ENCODE results near the gene SEPTIN2. TPM values are rescaled to one million over a fixed set of nuclear protein-coding genes. Genes with fewer than 3 reads are reported as not detected.
A peak's percentile ranks its signal among the peaks of the same experiment; 100 is the strongest.
"Not testable (repeated sequence)": the region's sequence is repeated elsewhere in the genome, so short reads cannot be mapped to it uniquely, and the experiment has no call there.

SEPTIN2 gene
- total and polyA plus RNA-seq, 5 experiments from 2014 or later = 143 to 309 (median 182) TPM

DNA sequence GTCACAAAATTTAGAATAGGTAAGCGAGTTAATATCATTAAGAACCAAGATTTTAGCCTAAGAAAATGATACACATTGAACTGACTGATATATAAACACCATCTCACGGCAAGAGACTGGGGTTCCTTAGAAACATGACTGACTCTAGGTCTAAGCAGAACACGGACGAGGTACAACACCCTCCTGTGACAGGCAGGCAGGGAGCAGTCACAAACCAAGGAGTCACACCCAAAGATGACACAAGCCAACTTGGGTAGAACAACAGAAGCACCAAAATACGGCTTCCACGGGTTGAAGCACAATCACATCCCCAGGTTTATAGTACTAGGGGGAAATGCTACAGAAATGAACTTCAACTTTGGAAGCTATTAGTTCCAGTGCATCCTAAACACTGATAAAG lies 24.6 kb upstream of the SEPTIN2 start:
- no peak overlapping the region for H3K4me3 Mint-ChIP-seq
- ATAC-seq = no peak
- peaks cover 0 to 7% (median 0%) of the 10 kb centered on the region in 3 donors for H3K36me3 Mint-ChIP-seq
- no peak for DNase-seq
- H3K9me3 Mint-ChIP-seq = no peaks in the 10 kb centered on the region
- no peaks in the 10 kb centered on the region for H3K27me3 Mint-ChIP-seq
- peak overlapping the region in 1 of 10 donors; percentile 51 for H3K27ac Mint-ChIP-seq
- H3K4me1 Mint-ChIP-seq = peaks cover 28 to 67% (median 59%) of the 10 kb centered on the region in 4 donors
- POLR2A ChIA-PET = no interaction called here

- POLR2A ChIA-PET = interaction anchor here (1.3 kb wide), 1 partner anchor 24 kb away, joined by 4 read pairs; the partner anchor contains the start of genes HDLBP and SEPTIN2
- no peaks in the 10 kb centered on the region for H3K9me3 Mint-ChIP-seq
- H3K4me1 Mint-ChIP-seq = peaks cover 31 to 72% (median 62%) of the 10 kb centered on the region in 4 donors
- peaks cover 0 to 13% (median 0%) of the 10 kb centered on the region in 3 donors for H3K36me3 Mint-ChIP-seq
- ATAC-seq (no peak), DNase-seq (no peak)
- peak overlapping the region in 1 of 10 donors; percentile 38 for H3K4me3 Mint-ChIP-seq
- H3K27ac Mint-ChIP-seq = peak overlapping the region in 2 of 10 donors; percentile 58 to 85
- H3K27me3 Mint-ChIP-seq = no peaks in the 10 kb centered on the region
These were observed 23.7 kb upstream of the SEPTIN2 start for GRCh38 chr2:241291977-241292376.

DNA sequence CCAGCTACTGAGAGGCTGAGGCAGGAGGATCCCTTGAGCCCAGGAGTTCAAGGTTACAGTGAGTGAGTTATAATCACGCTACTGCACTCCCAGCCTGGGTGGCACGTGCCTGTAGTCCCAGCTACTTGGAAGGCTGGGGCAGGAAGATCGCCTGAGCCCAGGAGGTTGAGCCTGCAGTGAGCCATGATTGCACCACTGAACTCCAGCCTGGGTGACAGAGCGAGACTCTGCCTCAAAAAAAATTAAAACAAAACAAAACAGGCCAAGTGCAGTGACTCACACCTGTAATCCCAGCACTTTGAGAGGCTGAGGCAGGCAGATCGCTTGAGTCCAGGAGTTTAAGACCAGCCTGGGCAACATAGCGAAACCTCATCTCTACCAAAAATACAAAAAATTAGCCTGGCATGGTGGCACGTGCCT lies 22.3 kb upstream of the SEPTIN2 start:
- Mint-ChIP-seq H3K36me3 (peaks cover 0 to 20% (median 0%) of the 10 kb centered on the region in 3 donors), H3K27ac (peak overlapping the region in 1 of 10 donors; percentile 5), H3K4me1 (peaks cover 38 to 73% (median 62%) of the 10 kb centered on the region in 4 donors)
- not testable (repeated sequence) for H3K4me3 Mint-ChIP-seq, DNase-seq, H3K9me3 Mint-ChIP-seq, ATAC-seq, H3K27me3 Mint-ChIP-seq
- POLR2A ChIA-PET = interaction anchor here (1.0 to 1.3 kb wide), 2 partner anchors 16 to 22 kb away, joined by 3 to 4 read pairs; partner anchors contain the start of genes HDLBP and SEPTIN2

GRCh38 chr2:241295326-241296095 lies 20.2 kb upstream of the SEPTIN2 start:
- Mint-ChIP-seq H3K36me3 (peaks cover 0 to 14% (median 0%) of the 10 kb centered on the region in 3 donors), H3K27me3 (no peaks in the 10 kb centered on the region), H3K4me3 (no peak overlapping the region), H3K9me3 (no peaks in the 10 kb centered on the region), H3K4me1 (peaks cover 40 to 77% (median 62%) of the 10 kb centered on the region in 4 donors), H3K27ac (peak overlapping the region in 1 of 10 donors; percentile 15)
- ATAC-seq = no peak
- DNase-seq = no peak
- POLR2A ChIA-PET = interaction anchor here (0.6 kb wide), 1 partner anchor 31 kb away, joined by 4 read pairs; no protein-coding TSS in a partner anchor

GRCh38 chr2:241296767-241297166 lies 19.0 kb upstream of the SEPTIN2 start:
- DNase-seq (no peak), ATAC-seq (no peak)
- Mint-ChIP-seq H3K4me3 (no peak overlapping the region), H3K4me1 (peaks cover 35 to 69% (median 57%) of the 10 kb centered on the region in 4 donors), H3K27me3 (no peaks in the 10 kb centered on the region), H3K9me3 (no peaks in the 10 kb centered on the region), H3K27ac (peak overlapping the region in 6 of 10 donors; percentile 15 to 92 (median 42)), H3K36me3 (peaks cover 0 to 14% (median 0%) of the 10 kb centered on the region in 3 donors)
- POLR2A ChIA-PET = interaction anchor here (5.1 kb wide), 1 partner anchor 18 kb away, joined by 31 read pairs; the partner anchor contains the start of genes HDLBP and SEPTIN2

GRCh38 chr2:241298673-241299072 lies 17.1 kb upstream of the SEPTIN2 start:
- no peaks in the 10 kb centered on the region for H3K9me3 Mint-ChIP-seq
- peaks cover 0 to 14% (median 0%) of the 10 kb centered on the region in 3 donors for H3K36me3 Mint-ChIP-seq
- no peaks in the 10 kb centered on the region for H3K27me3 Mint-ChIP-seq
- ATAC-seq = peak; percentile 64 to 67
- POLR2A ChIA-PET = interaction anchor here (0.7 to 5.1 kb wide), 8 partner anchors 10 to 47 kb away, joined by 3 to 31 read pairs (median 4); partner anchors contain the start of genes HDLBP and SEPTIN2
- DNase-seq = peak in 6 of 10 donors; percentile 24 to 56 (median 32)
- peaks cover 35 to 68% (median 59%) of the 10 kb centered on the region in 4 donors for H3K4me1 Mint-ChIP-seq
- H3K4me3 Mint-ChIP-seq = peak overlapping the region; percentile 23 to 85 (median 79)
- H3K27ac Mint-ChIP-seq = peak overlapping the region; percentile 30 to 94 (median 80)

- Mint-ChIP-seq H3K4me3 (peak overlapping the region; percentile 38 to 80 (median 56)), H3K27me3 (no peaks in the 10 kb centered on the region), H3K9me3 (no peaks in the 10 kb centered on the region), H3K27ac (peak overlapping the region; percentile 12 to 94 (median 58)), H3K4me1 (peaks cover 37 to 75% (median 69%) of the 10 kb centered on the region in 4 donors), H3K36me3 (peaks cover 0 to 14% (median 0%) of the 10 kb centered on the region in 3 donors)
- ATAC-seq (peak; percentile 92 to 95), DNase-seq (peak; percentile 23 to 84 (median 64))
- POLR2A ChIA-PET = interaction anchor here (5.1 kb wide), 1 partner anchor 15 kb away, joined by 31 read pairs; the partner anchor contains the start of genes HDLBP and SEPTIN2
These were observed 15.7 kb upstream of the SEPTIN2 start for GRCh38 chr2:241300000-241300399.

- no peak for ATAC-seq
- no peak for DNase-seq
- Mint-ChIP-seq H3K9me3 (no peaks in the 10 kb centered on the region), H3K4me3 (no peak overlapping the region), H3K27me3 (no peaks in the 10 kb centered on the region), H3K27ac (peak overlapping the region in 3 of 10 donors; percentile 19 to 58 (median 46)), H3K4me1 (peaks cover 31 to 74% (median 61%) of the 10 kb centered on the region in 4 donors), H3K36me3 (peaks cover 0 to 6% (median 0%) of the 10 kb centered on the region in 3 donors)
- POLR2A ChIA-PET = interaction anchor here (4.4 kb wide), 1 partner anchor 12 kb away, joined by 21 read pairs; the partner anchor contains the start of genes HDLBP and SEPTIN2
These were observed 13.6 kb upstream of the SEPTIN2 start for GRCh38 chr2:241302083-241302482.

GRCh38 chr2:241302759-241303651 lies 12.7 kb upstream of the SEPTIN2 start:
- POLR2A ChIA-PET = interaction anchor here (4.4 kb wide), 1 partner anchor 12 kb away, joined by 21 read pairs; the partner anchor contains the start of genes HDLBP and SEPTIN2
- DNase-seq = no peak
- no peak for ATAC-seq
- Mint-ChIP-seq H3K4me3 (no peak overlapping the region), H3K27ac (peak overlapping the region in 4 of 10 donors; percentile 46 to 87 (median 76)), H3K27me3 (no peaks in the 10 kb centered on the region), H3K36me3 (peaks cover 0 to 2% (median 0%) of the 10 kb centered on the region in 3 donors), H3K4me1 (peaks cover 30 to 75% (median 58%) of the 10 kb centered on the region in 4 donors), H3K9me3 (no peaks in the 10 kb centered on the region)

DNA sequence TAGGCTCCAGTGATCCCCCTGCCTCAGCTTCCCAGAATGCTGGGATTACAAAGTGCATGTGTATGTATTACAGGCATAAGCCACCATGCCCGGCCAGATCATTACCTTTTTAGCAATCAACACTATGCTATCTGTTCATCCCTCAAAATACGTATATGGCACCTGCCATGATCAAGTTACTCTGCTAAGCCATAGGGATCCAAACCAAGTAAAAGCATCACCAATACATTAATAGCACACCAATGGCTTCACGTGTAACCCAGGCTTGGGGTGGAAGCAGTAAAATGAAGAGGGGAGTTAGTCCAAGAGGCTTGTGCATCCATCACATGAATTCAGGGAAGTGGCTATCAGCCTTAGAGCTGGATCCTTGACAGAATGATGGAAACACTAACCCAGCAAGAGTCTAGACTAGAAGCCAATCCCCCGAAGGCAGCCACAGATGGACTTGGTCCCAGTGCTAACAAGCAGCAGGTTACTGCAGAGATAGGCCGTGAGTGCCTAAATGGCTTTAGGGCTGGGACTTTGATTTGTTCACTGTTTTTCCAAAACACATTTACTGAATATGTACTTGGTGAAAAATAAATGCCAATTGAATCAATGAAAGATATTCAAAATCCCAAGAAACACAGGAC lies 11.6 kb upstream of the SEPTIN2 start:
- Mint-ChIP-seq H3K4me3 (no peak overlapping the region), H3K36me3 (peaks cover 0 to 5% (median 0%) of the 10 kb centered on the region in 3 donors), H3K27ac (peak overlapping the region in 3 of 10 donors; percentile 57 to 74 (median 65)), H3K27me3 (no peaks in the 10 kb centered on the region), H3K9me3 (no peaks in the 10 kb centered on the region), H3K4me1 (peaks cover 30 to 78% (median 58%) of the 10 kb centered on the region in 4 donors)
- DNase-seq (no peak), ATAC-seq (no peak)
- POLR2A ChIA-PET = interaction anchor here (4.4 kb wide), 1 partner anchor 10 kb away, joined by 21 read pairs; the partner anchor contains the start of genes HDLBP and SEPTIN2

DNA sequence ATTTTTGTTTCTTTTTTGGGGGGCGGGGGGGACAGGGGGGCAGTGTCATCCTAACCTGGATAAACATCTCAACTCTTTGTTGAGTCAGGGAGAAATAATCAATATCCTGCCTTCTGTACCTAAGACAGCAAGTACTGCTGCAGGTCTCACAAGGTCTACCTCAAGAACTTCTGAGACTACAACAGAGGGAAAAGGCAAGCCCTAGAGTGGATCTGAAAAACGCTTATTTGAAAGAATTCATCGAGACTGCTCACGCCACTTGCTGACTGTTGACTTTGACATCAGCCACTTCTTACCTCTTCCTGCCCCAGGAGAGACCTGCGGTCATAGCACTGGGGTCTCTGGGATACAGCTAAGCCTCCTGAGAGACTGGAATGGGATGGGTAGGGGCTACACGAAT lies 8.7 kb upstream of the SEPTIN2 start:
- H3K4me3 Mint-ChIP-seq = no peak overlapping the region
- no peak for ATAC-seq
- POLR2A ChIA-PET = interaction anchor here (0.7 to 1.6 kb wide), 2 partner anchors 8 to 306 kb away, joined by 3 to 4 read pairs; no protein-coding TSS in a partner anchor
- peak overlapping the region in 2 of 10 donors; percentile 37 to 99 for H3K27ac Mint-ChIP-seq
- DNase-seq = no peak
- H3K27me3 Mint-ChIP-seq = no peaks in the 10 kb centered on the region
- peaks cover 0 to 5% (median 0%) of the 10 kb centered on the region in 3 donors for H3K36me3 Mint-ChIP-seq
- H3K9me3 Mint-ChIP-seq = no peaks in the 10 kb centered on the region
- H3K4me1 Mint-ChIP-seq = peaks cover 39 to 89% (median 72%) of the 10 kb centered on the region in 4 donors
